Naive B cell (primary cell): Measurements from ENCODE around the gene TP53RK. TPM values are rescaled to one million over a fixed set of nuclear protein-coding genes. Genes with fewer than 3 reads are reported as not detected.

Experiments used
- ATAC-seq, 2 donors: fragments of 150-1000 bp; cut with Tn5 transposase; 2 replicates each; pipeline ENCODE4 v1.10.0; 2021; ENCODE audit warnings: low read depth in 2 of 2, mild to moderate bottlenecking in 2 of 2, moderate library complexity in 2 of 2
- DNase-seq: peaks from one replicate; pipeline ENCODE4 v3.0.0; 2022
- H3K27ac Mint-ChIP-seq, 6 donors: one replicate each; pipeline ENCODE4 v1.8.0; 2020 to 2022; ENCODE audit warnings: mild to moderate bottlenecking in 6 of 6, mixed read lengths in 6 of 6, moderate library complexity in 5 of 6, inconsistent platforms in 2 of 6
- H3K27me3 Mint-ChIP-seq, 3 donors: one replicate each; pipeline ENCODE4 v1.8.0; 2021 to 2022; ENCODE audit warnings: mixed read lengths in 3 of 3, mild to moderate bottlenecking in 1 of 3
- H3K36me3 Mint-ChIP-seq, 2 donors: one replicate each; pipeline ENCODE4 v1.8.0; 2020 to 2022; ENCODE audit warnings: mixed read lengths in 2 of 2, inconsistent platforms in 1 of 2, mild to moderate bottlenecking in 1 of 2
- H3K4me1 Mint-ChIP-seq, 3 donors: one replicate each; pipeline ENCODE4 v1.8.0; 2020 to 2022; ENCODE audit warnings: mixed read lengths in 3 of 3, inconsistent platforms in 1 of 3, mild to moderate bottlenecking in 1 of 3, moderate library complexity in 1 of 3
- H3K4me3 Mint-ChIP-seq, 8 donors: one replicate each; pipeline ENCODE4 v1.8.0; 2020 to 2022; ENCODE audit warnings: mild to moderate bottlenecking in 8 of 8, mixed read lengths in 8 of 8, moderate library complexity in 8 of 8, inconsistent platforms in 2 of 8
- H3K9me3 Mint-ChIP-seq, 7 donors: one replicate each; pipeline ENCODE4 v1.8.0; 2020 to 2022; ENCODE audit warnings: mixed read lengths in 7 of 7, mild to moderate bottlenecking in 5 of 7, inconsistent platforms in 2 of 7, moderate library complexity in 1 of 7
- polyA plus RNA-seq, 6 donors: library from polyadenylated mRNA; unstranded; fragments of 300-500 nt; fragmentation: Illumina TruSeq; gene quantifications; one replicate each; pipeline ENCODE4 v1.2.3, GENCODE V29; 2021; ENCODE audit warnings: low read depth in 6 of 6

The TP53RK gene
- polyA plus RNA-seq, result 10 to 100 TPM in 5 of 6 donors, 1 to 10 TPM in 1; 7.2 to 18.8 (median 13.4) TPM

DNA sequence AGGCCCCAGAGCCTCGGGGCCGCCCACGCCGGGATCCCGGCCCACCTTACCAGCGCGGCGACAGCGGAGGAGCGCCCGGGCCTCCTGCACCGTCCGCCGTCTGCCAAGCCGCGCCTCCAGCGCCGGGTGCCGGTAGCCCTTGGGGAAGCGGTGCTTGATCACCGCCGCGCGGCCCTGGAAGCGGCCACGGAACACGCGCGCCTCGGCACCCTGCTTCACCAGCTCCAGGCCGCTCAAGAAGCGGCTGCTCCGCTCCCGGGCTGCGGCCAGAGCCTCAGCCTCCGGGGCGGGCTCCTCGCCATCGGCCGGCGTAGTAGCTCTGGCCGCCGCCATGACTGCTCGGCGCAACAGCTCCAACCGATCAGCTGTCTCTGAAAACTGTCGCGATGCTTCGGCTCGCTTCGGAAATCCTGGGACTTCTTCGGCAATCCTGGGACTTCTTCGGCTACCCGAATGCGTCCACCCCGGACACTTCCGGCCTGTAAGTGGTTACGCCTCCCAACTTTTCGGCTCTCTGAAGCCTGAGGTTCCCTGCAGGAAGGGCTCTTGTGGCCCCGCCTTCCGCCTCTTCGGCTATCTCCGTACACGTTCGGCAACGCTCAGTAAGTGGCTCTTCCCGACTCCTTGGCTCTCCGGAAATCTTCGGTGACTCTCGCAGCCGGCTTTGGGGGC lies at the start of gene TP53RK:
TSS of gene TP53RK (minus strand) at position 363 of the 672 bp plus-strand sequence. CDS start at position 333, 30 bp downstream.
- Mint-ChIP-seq H3K9me3 (peaks cover 0 to 1% (median 0%) of the 10 kb centered on the region in 7 donors), H3K36me3 (peaks cover 2 to 5% of the 10 kb centered on the region in 2 donors), H3K4me1 (peaks cover 28 to 41% (median 30%) of the 10 kb centered on the region in 3 donors), H3K4me3 (peak within 1 kb of the TSS; percentile 91 to 100 (median 97)), H3K27ac (peak within 1 kb of the TSS; percentile 91 to 100 (median 96)), H3K27me3 (no peaks in the 10 kb centered on the region)
- peak; percentile 91 for ATAC-seq
- peak; percentile 95 for DNase-seq

DNA sequence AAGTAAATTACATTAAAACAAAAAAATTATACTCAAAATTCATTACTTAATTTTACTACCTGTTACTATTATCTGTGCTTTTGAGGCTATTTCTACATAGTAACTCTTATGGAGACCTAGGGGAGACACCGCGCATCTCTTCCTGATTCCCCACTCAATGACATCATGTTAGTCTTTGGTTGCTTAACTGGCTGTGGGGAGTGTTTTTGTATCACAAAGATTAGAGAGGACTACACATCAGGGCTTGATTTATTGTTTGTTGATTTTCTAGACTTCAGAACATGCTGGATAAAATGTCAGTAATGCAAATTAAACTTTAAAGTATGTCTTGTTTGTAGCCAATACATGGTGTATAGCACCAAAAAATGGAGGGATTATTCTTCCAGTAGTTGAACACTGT lies 46.2 kb upstream of the TP53RK start:
- Mint-ChIP-seq H3K9me3 (peaks cover 0 to 11% (median 5%) of the 10 kb centered on the region in 7 donors), H3K4me1 (no peaks in the 10 kb centered on the region), H3K4me3 (no peak overlapping the region), H3K36me3 (peaks cover 0 to under 1% of the 10 kb centered on the region in 2 donors), H3K27me3 (peaks cover 24 to 42% (median 25%) of the 10 kb centered on the region in 3 donors), H3K27ac (no peak overlapping the region)
- ATAC-seq (no peak), DNase-seq (no peak)

DNA sequence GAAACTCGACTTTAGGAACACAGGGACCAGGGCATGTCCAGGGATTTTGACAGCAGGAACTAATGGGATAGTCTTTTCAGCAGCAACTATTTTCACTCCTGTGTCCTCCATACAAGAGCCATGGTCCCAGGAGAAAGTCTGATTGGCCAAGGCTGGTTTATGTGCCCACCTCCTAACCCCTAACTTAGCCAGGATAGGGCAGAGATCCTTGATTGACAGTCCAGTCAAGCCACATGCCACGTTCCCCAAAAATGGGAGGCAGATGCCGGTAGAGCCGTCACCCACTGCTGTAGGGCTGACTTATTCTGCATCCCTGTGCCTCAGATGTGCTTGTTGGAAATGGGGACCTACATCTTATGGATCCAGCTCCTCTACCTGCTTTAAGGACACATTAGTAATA lies 42.5 kb upstream of the TP53RK start:
- DNase-seq, result no peak
- Mint-ChIP-seq H3K9me3 (peaks cover 0 to 6% (median 4%) of the 10 kb centered on the region in 7 donors), H3K36me3 (peaks cover 0 to 7% of the 10 kb centered on the region in 2 donors), H3K27ac (no peak overlapping the region), H3K27me3 (peaks cover 19 to 27% (median 26%) of the 10 kb centered on the region in 3 donors), H3K4me3 (no peak overlapping the region), H3K4me1 (no peaks in the 10 kb centered on the region)
- no peak for ATAC-seq

DNA sequence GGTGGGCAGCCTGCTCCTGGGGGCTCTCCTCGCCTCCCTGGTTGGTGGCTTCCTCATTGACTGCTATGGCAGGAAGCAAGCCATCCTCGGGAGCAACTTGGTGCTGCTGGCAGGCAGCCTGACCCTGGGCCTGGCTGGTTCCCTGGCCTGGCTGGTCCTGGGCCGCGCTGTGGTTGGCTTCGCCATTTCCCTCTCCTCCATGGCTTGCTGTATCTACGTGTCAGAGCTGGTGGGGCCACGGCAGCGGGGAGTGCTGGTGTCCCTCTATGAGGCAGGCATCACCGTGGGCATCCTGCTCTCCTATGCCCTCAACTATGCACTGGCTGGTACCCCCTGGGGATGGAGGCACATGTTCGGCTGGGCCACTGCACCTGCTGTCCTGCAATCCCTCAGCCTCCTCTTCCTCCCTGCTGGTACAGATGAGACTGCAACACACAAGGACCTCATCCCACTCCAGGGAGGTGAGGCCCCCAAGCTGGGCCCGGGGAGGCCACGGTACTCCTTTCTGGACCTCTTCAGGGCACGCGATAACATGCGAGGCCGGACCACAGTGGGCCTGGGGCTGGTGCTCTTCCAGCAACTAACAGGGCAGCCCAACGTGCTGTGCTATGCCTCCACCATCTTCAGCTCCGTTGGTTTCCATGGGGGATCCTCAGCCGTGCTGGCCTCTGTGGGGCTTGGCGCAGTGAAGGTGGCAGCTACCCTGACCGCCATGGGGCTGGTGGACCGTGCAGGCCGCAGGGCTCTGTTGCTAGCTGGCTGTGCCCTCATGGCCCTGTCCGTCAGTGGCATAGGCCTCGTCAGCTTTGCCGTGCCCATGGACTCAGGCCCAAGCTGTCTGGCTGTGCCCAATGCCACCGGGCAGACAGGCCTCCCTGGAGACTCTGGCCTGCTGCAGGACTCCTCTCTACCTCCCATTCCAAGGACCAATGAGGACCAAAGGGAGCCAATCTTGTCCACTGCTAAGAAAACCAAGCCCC lies 36.2 kb upstream of the TP53RK start:
- Mint-ChIP-seq H3K4me1 (no peaks in the 10 kb centered on the region), H3K27me3 (peaks cover 8 to 11% (median 8%) of the 10 kb centered on the region in 3 donors), H3K36me3 (peaks cover 1 to 7% of the 10 kb centered on the region in 2 donors), H3K4me3 (no peak overlapping the region), H3K27ac (no peak overlapping the region), H3K9me3 (peaks cover 2 to 13% (median 5%) of the 10 kb centered on the region in 7 donors)
- DNase-seq (no peak), ATAC-seq (no peak)

DNA sequence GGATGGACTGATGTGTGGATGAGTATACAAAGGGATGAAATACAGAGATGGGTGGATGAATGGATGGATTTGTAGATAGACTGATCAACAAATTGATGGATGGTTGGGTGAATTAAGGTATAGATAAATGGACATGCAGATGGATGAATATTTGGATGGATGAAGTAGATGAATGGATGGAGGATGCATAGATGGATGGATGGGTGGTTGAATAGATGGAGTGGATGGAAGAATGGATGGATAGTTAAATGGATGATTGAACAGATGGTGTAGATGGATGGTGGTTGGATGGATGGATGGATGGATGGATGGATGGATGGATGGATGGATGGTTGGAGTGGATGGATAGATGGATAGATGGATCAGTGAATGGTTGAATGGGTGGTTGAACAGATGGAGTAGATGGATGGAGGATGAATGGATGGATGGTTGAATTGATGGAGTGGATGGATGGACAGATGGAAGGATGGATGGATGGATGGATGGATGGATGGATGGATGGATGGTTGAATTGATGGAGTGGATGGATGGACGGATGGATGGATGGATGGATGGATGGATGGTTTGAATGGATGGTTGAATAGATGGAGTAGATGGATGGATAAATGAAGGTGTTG lies 35.2 kb upstream of the TP53RK start:
- no peak for DNase-seq
- H3K4me3 Mint-ChIP-seq, result no peak overlapping the region
- H3K27me3 Mint-ChIP-seq, result peaks cover 0 to 9% (median 4%) of the 10 kb centered on the region in 3 donors
- H3K4me1 Mint-ChIP-seq, result no peaks in the 10 kb centered on the region
- H3K9me3 Mint-ChIP-seq, result peaks cover 0 to 22% (median 6%) of the 10 kb centered on the region in 7 donors
- ATAC-seq, result no peak
- peaks cover 0 to 3% of the 10 kb centered on the region in 2 donors for H3K36me3 Mint-ChIP-seq
- H3K27ac Mint-ChIP-seq, result no peak overlapping the region

DNA sequence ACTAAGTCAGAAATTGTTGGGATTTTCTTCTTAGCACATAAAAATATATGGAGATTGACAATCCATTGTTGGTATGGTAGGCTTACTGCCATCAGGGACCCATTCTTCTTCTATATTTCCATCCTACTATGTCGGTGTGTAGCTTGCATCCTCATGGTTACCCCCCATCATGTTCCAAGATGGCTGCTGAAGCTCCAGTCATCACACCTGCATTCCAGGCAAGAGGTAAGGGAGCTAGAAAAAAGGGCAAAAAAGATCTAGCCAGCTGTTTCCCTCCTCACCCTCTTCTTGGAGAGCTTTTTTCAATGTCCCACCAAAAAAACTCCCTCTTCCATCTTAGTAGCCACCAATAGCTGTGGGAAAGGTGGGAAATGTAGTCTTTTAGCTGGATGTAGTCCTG lies 33.8 kb upstream of the TP53RK start:
- DNase-seq, result no peak
- H3K27me3 Mint-ChIP-seq, result peaks cover 0 to 14% (median 4%) of the 10 kb centered on the region in 3 donors
- peaks cover 0 to 22% (median 6%) of the 10 kb centered on the region in 7 donors for H3K9me3 Mint-ChIP-seq
- H3K4me1 Mint-ChIP-seq, result no peaks in the 10 kb centered on the region
- H3K4me3 Mint-ChIP-seq, result no peak overlapping the region
- H3K36me3 Mint-ChIP-seq, result peaks cover 0 to 3% of the 10 kb centered on the region in 2 donors
- no peak for ATAC-seq
- H3K27ac Mint-ChIP-seq, result no peak overlapping the region

DNA sequence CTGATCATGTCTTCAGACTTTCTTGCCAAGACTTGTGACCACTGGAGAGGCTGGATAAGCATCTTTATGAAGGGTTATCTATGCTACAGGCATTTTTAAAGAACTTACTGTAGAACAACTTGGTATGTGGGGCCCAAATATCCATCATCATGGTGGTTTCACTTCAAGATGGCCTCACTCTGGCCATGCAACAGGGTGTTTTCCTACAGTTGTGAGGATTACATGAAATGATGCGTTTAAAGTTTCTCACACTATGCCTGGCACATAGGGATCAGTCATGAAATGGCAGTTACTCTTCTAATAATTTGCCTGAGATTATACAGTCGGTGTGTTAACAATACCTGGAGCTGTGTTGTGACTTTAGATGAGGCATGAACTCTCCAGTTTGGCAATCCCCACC lies 33.2 kb upstream of the TP53RK start:
- no peak overlapping the region for H3K27ac Mint-ChIP-seq
- peaks cover 0 to 22% (median 6%) of the 10 kb centered on the region in 7 donors for H3K9me3 Mint-ChIP-seq
- H3K4me3 Mint-ChIP-seq, result no peak overlapping the region
- no peak for DNase-seq
- H3K27me3 Mint-ChIP-seq, result peaks cover 0 to 15% (median 4%) of the 10 kb centered on the region in 3 donors
- no peak for ATAC-seq
- H3K36me3 Mint-ChIP-seq, result peaks cover 0 to 3% of the 10 kb centered on the region in 2 donors
- no peaks in the 10 kb centered on the region for H3K4me1 Mint-ChIP-seq

DNA sequence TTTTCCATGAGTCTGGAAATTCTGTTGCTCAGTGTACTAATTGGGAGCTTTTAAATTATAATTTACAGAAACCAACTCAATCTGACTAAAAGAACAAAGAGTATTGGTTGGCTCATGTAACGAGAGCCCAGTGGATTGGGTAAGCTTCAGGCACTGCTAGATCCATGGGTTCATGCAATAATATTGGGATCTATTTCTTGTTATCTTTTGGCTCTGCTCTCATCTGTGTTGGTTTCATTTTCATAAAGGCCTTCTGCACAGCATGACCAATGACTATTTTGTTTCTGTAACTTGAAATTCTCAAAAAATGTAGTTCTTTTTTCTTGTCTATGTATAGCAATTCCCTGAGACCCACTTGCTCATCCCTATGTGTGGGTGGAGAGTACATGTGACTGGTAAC lies 32.2 kb upstream of the TP53RK start:
- peaks cover 0 to 15% (median 0%) of the 10 kb centered on the region in 3 donors for H3K27me3 Mint-ChIP-seq
- no peak overlapping the region for H3K4me3 Mint-ChIP-seq
- peaks cover 0 to 22% (median 6%) of the 10 kb centered on the region in 7 donors for H3K9me3 Mint-ChIP-seq
- H3K4me1 Mint-ChIP-seq, result no peaks in the 10 kb centered on the region
- peaks cover 0 to 3% of the 10 kb centered on the region in 2 donors for H3K36me3 Mint-ChIP-seq
- no peak overlapping the region for H3K27ac Mint-ChIP-seq
- DNase-seq (no peak), ATAC-seq (no peak)

DNA sequence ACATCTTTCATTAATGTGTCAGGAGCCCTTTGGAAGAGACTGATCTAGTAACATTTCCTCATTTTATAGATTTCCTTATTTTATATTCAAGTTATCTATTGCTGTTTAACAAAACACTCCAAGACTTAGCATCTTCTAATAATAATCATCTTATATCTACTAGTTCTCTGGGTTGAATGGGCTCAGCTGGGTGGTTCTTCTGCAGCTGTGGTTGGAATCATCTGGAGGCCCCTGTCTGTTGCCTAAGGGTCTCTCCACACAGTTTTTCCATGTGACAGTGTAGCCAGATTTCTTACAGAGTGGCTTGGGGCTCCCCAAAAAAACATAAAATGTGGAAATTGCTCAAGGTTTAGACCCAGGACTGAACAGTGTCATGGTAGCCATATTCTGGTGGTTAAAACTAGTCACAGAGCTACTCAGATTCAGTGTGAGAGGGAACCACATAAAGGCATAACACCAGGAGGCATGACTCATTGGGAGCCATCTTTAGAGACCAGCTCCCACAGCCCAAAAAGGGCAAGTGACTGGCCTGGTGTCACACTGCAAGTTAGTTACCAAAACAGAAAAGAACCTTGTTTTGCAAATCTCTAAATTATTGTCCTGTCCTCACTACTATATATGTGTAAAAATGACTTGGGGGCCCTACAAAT lies 31.7 kb upstream of the TP53RK start:
- Mint-ChIP-seq H3K27me3 (peaks cover 0 to 15% (median 0%) of the 10 kb centered on the region in 3 donors), H3K36me3 (peaks cover 0 to 3% of the 10 kb centered on the region in 2 donors), H3K4me3 (no peak overlapping the region), H3K27ac (no peak overlapping the region), H3K4me1 (no peaks in the 10 kb centered on the region), H3K9me3 (peaks cover 0 to 22% (median 6%) of the 10 kb centered on the region in 7 donors)
- DNase-seq, result no peak
- ATAC-seq, result no peak

DNA sequence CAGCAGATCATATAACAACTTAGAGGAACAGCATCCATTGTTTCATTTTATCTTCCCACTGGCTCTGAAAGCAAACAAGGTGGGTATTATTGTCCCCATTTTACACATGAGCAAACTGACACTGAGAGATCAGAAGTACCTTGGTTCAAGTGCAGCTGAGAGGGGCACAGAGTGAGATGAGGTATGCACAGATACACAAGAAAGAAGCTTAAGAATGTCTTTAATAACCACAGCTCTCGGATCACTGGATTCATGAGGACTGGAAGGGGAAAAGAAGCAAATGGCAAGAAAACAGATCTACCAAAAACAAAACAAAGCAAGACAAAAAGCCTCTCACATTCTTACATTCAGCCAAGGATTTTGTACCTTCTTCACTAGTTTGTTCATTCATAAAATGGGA lies 30.8 kb upstream of the TP53RK start:
- no peaks in the 10 kb centered on the region for H3K4me1 Mint-ChIP-seq
- DNase-seq, result no peak
- no peak for ATAC-seq
- H3K27ac Mint-ChIP-seq, result no peak overlapping the region
- H3K36me3 Mint-ChIP-seq, result peaks cover 0 to 3% of the 10 kb centered on the region in 2 donors
- no peak overlapping the region for H3K4me3 Mint-ChIP-seq
- peaks cover 0 to 22% (median 6%) of the 10 kb centered on the region in 7 donors for H3K9me3 Mint-ChIP-seq
- peaks cover under 1 to 22% (median 6%) of the 10 kb centered on the region in 3 donors for H3K27me3 Mint-ChIP-seq

DNA sequence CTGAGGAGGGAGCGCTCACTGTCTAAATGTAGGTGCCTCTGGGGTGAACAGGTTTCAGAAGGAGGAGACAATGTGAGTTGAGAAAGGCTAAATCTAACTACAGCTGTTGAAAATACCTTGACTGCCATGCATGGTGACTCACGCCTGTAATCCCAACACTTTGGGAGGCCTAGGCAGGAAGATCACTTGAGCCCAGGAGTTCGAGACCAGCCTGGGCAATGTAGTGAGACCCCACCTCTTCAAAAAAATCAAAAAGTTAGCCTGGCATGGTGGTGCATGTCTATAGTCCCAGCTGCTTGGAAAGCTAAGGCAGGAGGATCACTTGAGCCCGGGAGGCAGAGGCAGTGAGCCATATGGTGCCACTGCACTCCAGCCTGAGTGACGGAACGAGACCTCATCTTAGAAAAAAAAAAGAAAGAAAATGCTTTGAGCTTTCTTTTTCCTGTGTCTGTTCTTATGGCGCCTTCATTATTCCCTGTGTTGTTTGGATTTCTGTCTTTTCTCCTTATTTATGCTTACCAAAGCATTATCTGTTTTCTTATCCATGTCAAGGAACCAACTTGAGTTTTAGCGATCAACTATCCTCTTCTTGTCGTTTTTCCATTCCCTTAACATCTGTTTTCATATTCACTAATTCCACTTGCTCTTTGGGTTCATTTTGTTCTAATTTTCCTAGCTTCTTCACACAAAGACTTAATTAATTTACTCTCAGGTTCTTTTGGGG lies 28.7 kb upstream of the TP53RK start:
- no peak for ATAC-seq
- Mint-ChIP-seq H3K4me1 (no peaks in the 10 kb centered on the region), H3K9me3 (peaks cover 0 to 22% (median 6%) of the 10 kb centered on the region in 7 donors), H3K27me3 (peaks cover 15 to 39% (median 27%) of the 10 kb centered on the region in 3 donors), H3K27ac (no peak overlapping the region), H3K4me3 (no peak overlapping the region), H3K36me3 (peaks cover 0 to 3% of the 10 kb centered on the region in 2 donors)
- DNase-seq, result no peak

DNA sequence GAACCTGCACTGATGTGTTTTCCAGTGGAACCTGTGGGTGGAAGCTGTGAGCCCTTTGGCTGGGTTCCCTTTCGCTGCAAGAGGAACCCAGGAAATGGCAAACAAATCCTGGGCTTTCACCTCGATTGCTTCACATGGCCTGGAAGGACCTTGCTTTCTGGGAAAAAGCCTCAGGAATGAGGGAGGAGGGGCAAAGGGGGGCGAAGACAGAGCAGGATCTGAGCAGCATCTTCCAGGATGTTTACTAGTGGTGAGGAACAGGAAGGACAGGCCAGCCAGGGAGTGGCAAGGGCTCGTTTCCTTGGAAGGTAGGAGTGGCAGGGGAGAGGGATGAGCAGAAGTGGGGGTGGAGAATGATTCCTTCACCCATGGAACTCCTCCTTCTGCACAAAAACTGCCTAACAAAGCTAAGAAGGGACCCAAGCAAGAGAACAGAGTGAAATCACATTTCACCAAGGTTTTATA lies 26.1 kb upstream of the TP53RK start:
- Mint-ChIP-seq H3K9me3 (peaks cover 0 to 7% (median under 1%) of the 10 kb centered on the region in 7 donors), H3K27ac (no peak overlapping the region), H3K27me3 (peaks cover 30 to 53% (median 47%) of the 10 kb centered on the region in 3 donors), H3K4me1 (peaks cover 2 to 7% (median 3%) of the 10 kb centered on the region in 3 donors), H3K36me3 (peaks cover under 1 to 3% of the 10 kb centered on the region in 2 donors), H3K4me3 (no peak overlapping the region)
- DNase-seq, result no peak
- ATAC-seq, result no peak
